Prostate gland (tissue), 2 donors: ENCODE measurements around the gene NTN1. TPM values are rescaled to one million over a fixed set of nuclear protein-coding genes. Genes with fewer than 3 reads are reported as not detected.

ENCODE experiments used
- DNase-seq: peaks from one replicate; pipeline ENCODE4 v3.0.0-alpha.2; 2019; ENCODE audit warnings: low spot score
- H3K27ac ChIP-seq, 2 donors: fragments of 200-600 bp; sonication (generic); 2 replicates each; pipeline ENCODE4 v1.5.1; 2017 to 2019
- H3K27me3 ChIP-seq: fragments of 200-600 bp; sonication (generic); replicated peaks from 2 replicates; pipeline ENCODE4 v1.5.1; 2019; ENCODE audit not compliant: insufficient read depth
- H3K36me3 ChIP-seq, 2 donors: fragments of 200-600 bp; sonication (generic); 1 replicate in 1 of 2; 2 replicates in 1 of 2; pipeline versions ENCODE4 v1.5.1 to v1.8.1; 2017 to 2019
- H3K4me1 ChIP-seq: fragments of 200-600 bp; sonication (generic); replicated peaks from 2 replicates; pipeline ENCODE4 v1.5.1; 2019
- H3K4me3 ChIP-seq, 2 donors: fragments of 200-600 bp; sonication (generic); 2 replicates each; pipeline ENCODE4 v1.5.1; 2017 to 2019
- H3K9me3 ChIP-seq: fragments of 200-600 bp; sonication (generic); 2 replicates; pipeline ENCODE4 v1.5.1; 2017
- CTCF ChIP-seq, 4 experiments: fragments of 200-600 bp in 2 of 4; fragments of 450-650 bp in 2 of 4; sonication (generic) in 2 of 4; IDR thresholded peaks; 1 replicate in 3 of 4; 2 replicates in 1 of 4; pipeline ENCODE4 v1.5.1; 2016 to 2019; ENCODE audit warnings: antibody characterized with exemption in 4 of 4, mild to moderate bottlenecking in 2 of 4, moderate library complexity in 2 of 4
- POLR2A ChIP-seq: fragments of 450-650 bp; IDR thresholded peaks from one replicate; pipeline ENCODE4 v1.6.1; 2016; ENCODE audit warnings: antibody characterized with exemption, mild to moderate bottlenecking
- POLR2AphosphoS5 ChIP-seq: sonication (generic); formaldehyde crosslinking; IDR thresholded peaks from one replicate; pipeline ENCODE4 v1.6.1; 2017; ENCODE audit warnings: antibody characterized with exemption
- WGBS: methylation state at CpG from one replicate; pipeline ENCODE4 v1.1.5; 2018; 5-methylcytosine and 5-hydroxymethylcytosine counted together
- intact Hi-C: fragments of 100-400 bp; cut with DNase I; formaldehyde crosslinking; loops from one replicate; pipeline ENCODE4 v1.14.2; 2022
- total RNA-seq, 2 donors: library from RNA; depleted of rRNA; stranded (reverse); fragments of >200 nt; gene quantifications; one replicate each; pipeline ENCODE4 v1.1.0, GENCODE V29; 2016

NTN1 gene
- total RNA-seq, 2 donors from 2014 or later: 9.2 to 11.4 TPM

DNA sequence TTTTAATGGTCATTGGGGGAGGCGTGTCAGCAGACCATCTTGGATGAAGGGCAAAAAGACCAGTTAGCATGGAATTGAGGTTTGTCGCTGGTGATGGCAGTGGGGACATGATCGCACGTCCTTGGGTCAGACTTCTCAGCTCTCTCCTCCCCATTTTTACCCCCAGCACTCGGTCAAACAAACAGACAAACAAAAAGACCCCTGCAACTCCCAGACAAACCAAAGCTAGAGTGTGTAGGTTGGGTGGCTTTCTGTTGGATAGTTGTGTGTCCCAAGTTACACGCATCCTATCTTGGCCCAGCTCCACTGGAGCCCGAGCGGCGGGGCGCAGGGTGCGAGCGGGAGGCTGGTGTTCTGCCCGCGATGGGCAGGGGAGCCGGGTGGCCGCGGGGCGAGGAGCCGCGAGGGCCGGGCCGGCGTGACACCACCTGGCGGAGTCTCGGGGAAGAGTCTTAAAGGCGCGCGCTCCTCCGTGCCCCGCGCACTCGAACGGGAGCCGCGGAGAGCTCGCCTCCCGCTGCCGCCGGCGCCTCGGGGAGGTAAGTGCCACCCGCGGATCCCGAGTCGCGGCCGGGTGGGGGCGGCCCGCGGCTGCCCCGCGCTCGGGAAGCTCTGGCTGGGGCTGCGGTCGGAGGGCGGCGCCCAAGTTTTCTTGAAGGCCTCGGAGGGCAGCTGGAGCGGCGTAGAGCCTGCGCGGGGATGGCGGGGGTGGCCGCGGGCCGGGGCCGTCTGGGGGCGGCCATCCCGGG is 18.5 kb upstream of the NTN1 start:
- intact Hi-C loops: no loop called here
- Histone ChIP-seq H3K9me3 (no peaks in the 10 kb centered on the region), H3K27ac (no peak overlapping the region), H3K27me3 (no peaks in the 10 kb centered on the region), H3K4me3 (peak overlapping the region; percentile 28 to 49), H3K36me3 (no peaks in the 10 kb centered on the region), H3K4me1 (no peaks in the 10 kb centered on the region)
- WGBS: 4% methylated on average over 31 of the region's 69 CpGs
- peak; percentile 21 for DNase-seq
- TF ChIP-seq CTCF (IDR thresholded peaks at IDR 0.05) (peak in 2 of 4 experiments; percentile 32 to 45), POLR2A (peak; percentile 15), POLR2AphosphoS5 (no peak)

- intact Hi-C loops: no loop called here
- Histone ChIP-seq H3K9me3 (no peaks in the 10 kb centered on the region), H3K27me3 (no peaks in the 10 kb centered on the region), H3K4me3 (peak overlapping the region; percentile 28 to 49), H3K4me1 (no peaks in the 10 kb centered on the region), H3K27ac (no peak overlapping the region), H3K36me3 (no peaks in the 10 kb centered on the region)
- WGBS: 6% methylated on average over 70 of the region's 90 CpGs
- TF ChIP-seq POLR2AphosphoS5: no peak
- TF ChIP-seq CTCF (IDR thresholded peaks at IDR 0.05): no peak
- TF ChIP-seq POLR2A: no peak
- no peak for DNase-seq
Observed at GRCh38 chr17:9003355-9004131, 17.8 kb upstream of the NTN1 start.

GRCh38 chr17:9004132-9004960 is 17.0 kb upstream of the NTN1 start:
- intact Hi-C loops: no loop called here
- H3K36me3 ChIP-seq: no peaks in the 10 kb centered on the region
- no peak overlapping the region for H3K27ac ChIP-seq
- H3K27me3 ChIP-seq: no peaks in the 10 kb centered on the region
- peak overlapping the region in 1 of 2 donors; percentile 28 for H3K4me3 ChIP-seq
- no peak for DNase-seq
- no peaks in the 10 kb centered on the region for H3K9me3 ChIP-seq
- WGBS: 44% methylated on average over 58 of the region's 58 CpGs
- TF ChIP-seq POLR2A (no peak), CTCF (IDR thresholded peaks at IDR 0.05) (no peak), POLR2AphosphoS5 (no peak)
- no peaks in the 10 kb centered on the region for H3K4me1 ChIP-seq

GRCh38 chr17:9004961-9005285 is 16.4 kb upstream of the NTN1 start:
- no peak for DNase-seq
- H3K27ac ChIP-seq: no peak overlapping the region
- no peak overlapping the region for H3K4me3 ChIP-seq
- intact Hi-C loops: no loop called here
- TF ChIP-seq POLR2A (no peak), CTCF (IDR thresholded peaks at IDR 0.05) (no peak), POLR2AphosphoS5 (no peak)
- no peaks in the 10 kb centered on the region for H3K4me1 ChIP-seq
- no peaks in the 10 kb centered on the region for H3K27me3 ChIP-seq
- 85% methylated on average over 6 of the region's 6 CpGs for WGBS
- H3K9me3 ChIP-seq: no peaks in the 10 kb centered on the region
- no peaks in the 10 kb centered on the region for H3K36me3 ChIP-seq
